ENCODE measurements around the gene PRODH. TPM values are rescaled to one million over a fixed set of nuclear protein-coding genes. Genes with fewer than 3 reads are reported as not detected.
"Not testable (repeated sequence)": the region's sequence is repeated elsewhere in the genome, so short reads cannot be mapped to it uniquely, and the experiment has no call there.

PRODH gene
- 12.3 TPM for polyA plus RNA-seq (ENCODE audit: insufficient read length)

GRCh38 chr22:18935889-18936529, at the start of gene PRODH:
TSS of gene PRODH (minus strand) at chr22:18936293. CDS start at chr22:18936287, 6 bp downstream.
- DNase-seq (ENCODE audit: low read depth) = no peak

- no peak for DNase-seq (ENCODE audit: low read depth)
Observed at GRCh38 chr22:18985780-18986179, 49.7 kb upstream of the PRODH start.

GRCh38 chr22:18984564-18984963, 48.5 kb upstream of the PRODH start:
- no peak for DNase-seq (ENCODE audit: low read depth)

- DNase-seq (ENCODE audit: low read depth) = no peak
Observed at GRCh38 chr22:18983120-18983651, 47.1 kb upstream of the PRODH start.

GRCh38 chr22:18980829-18981228, 44.7 kb upstream of the PRODH start:
- DNase-seq (ENCODE audit: low read depth) = no peak

- no peak for DNase-seq (ENCODE audit: low read depth)
Observed at GRCh38 chr22:18979957-18980356, 43.9 kb upstream of the PRODH start.

GRCh38 chr22:18978506-18978905, 42.4 kb upstream of the PRODH start:
- no peak for DNase-seq (ENCODE audit: low read depth)

GRCh38 chr22:18977824-18978425, 41.8 kb upstream of the PRODH start:
- DNase-seq (ENCODE audit: low read depth) = no peak

GRCh38 chr22:18976197-18976751, 40.2 kb upstream of the PRODH start:
- DNase-seq (ENCODE audit: low read depth) = no peak

- no peak for DNase-seq (ENCODE audit: low read depth)
Observed at GRCh38 chr22:18975434-18976196, 39.5 kb upstream of the PRODH start.

- DNase-seq (ENCODE audit: low read depth) = no peak
Observed at GRCh38 chr22:18974477-18975180, 38.5 kb upstream of the PRODH start.

- no peak for DNase-seq (ENCODE audit: low read depth)
Observed at GRCh38 chr22:18973264-18974031, 37.4 kb upstream of the PRODH start.

- not testable (repeated sequence) for DNase-seq (ENCODE audit: low read depth)
Observed at GRCh38 chr22:18972591-18972990, 36.5 kb upstream of the PRODH start.

- not testable (repeated sequence) for DNase-seq (ENCODE audit: low read depth)
Observed at GRCh38 chr22:18972029-18972428, 35.9 kb upstream of the PRODH start.

GRCh38 chr22:18971321-18971751, 35.2 kb upstream of the PRODH start:
- DNase-seq (ENCODE audit: low read depth) = no peak

- no peak for DNase-seq (ENCODE audit: low read depth)
Observed at GRCh38 chr22:18970948-18971315, 34.8 kb upstream of the PRODH start.

GRCh38 chr22:18970176-18970947, 34.3 kb upstream of the PRODH start:
- no peak for DNase-seq (ENCODE audit: low read depth)

- DNase-seq (ENCODE audit: low read depth) = not testable (repeated sequence)
Observed at GRCh38 chr22:18969158-18969942, 33.3 kb upstream of the PRODH start.
